Muscle layer of colon (tissue), 2 donors: ENCODE measurements around the gene RAMACL.

Source experiments
- H3K27ac ChIP-seq: one replicate; pipeline ENCODE4 v1.7.0; 2013; ENCODE audit warnings: low read depth, mild to moderate bottlenecking, low read length, moderate library complexity
- H3K27me3 ChIP-seq, 2 donors: one replicate each; pipeline ENCODE4 v1.7.0; 2013; ENCODE audit warnings: low read length in 2 of 2, mild to moderate bottlenecking in 2 of 2; ENCODE audit not compliant: insufficient read depth in 2 of 2, control insufficient read depth in 1 of 2
- H3K36me3 ChIP-seq: one replicate; pipeline ENCODE4 v1.7.0; 2013; ENCODE audit warnings: mild to moderate bottlenecking, low read length; ENCODE audit not compliant: insufficient read depth
- H3K4me1 ChIP-seq: one replicate; pipeline ENCODE4 v1.7.0; 2013; ENCODE audit warnings: mild to moderate bottlenecking, low read length; ENCODE audit not compliant: insufficient read depth
- H3K4me3 ChIP-seq, 2 donors: one replicate each; pipeline ENCODE4 v1.7.0; 2013; ENCODE audit warnings: low read length in 2 of 2, low read depth in 1 of 2, mild to moderate bottlenecking in 1 of 2, moderate library complexity in 1 of 2
- H3K9ac ChIP-seq: one replicate; pipeline ENCODE4 v1.7.0; 2013; ENCODE audit warnings: low read length
- H3K9me3 ChIP-seq: one replicate; pipeline ENCODE4 v1.7.0; 2013; ENCODE audit warnings: mild to moderate bottlenecking, low read length
- donor health status: abdominal sarcoma.
- donor health status: Adenocarcinoma of cecum.

RAMACL gene

DNA sequence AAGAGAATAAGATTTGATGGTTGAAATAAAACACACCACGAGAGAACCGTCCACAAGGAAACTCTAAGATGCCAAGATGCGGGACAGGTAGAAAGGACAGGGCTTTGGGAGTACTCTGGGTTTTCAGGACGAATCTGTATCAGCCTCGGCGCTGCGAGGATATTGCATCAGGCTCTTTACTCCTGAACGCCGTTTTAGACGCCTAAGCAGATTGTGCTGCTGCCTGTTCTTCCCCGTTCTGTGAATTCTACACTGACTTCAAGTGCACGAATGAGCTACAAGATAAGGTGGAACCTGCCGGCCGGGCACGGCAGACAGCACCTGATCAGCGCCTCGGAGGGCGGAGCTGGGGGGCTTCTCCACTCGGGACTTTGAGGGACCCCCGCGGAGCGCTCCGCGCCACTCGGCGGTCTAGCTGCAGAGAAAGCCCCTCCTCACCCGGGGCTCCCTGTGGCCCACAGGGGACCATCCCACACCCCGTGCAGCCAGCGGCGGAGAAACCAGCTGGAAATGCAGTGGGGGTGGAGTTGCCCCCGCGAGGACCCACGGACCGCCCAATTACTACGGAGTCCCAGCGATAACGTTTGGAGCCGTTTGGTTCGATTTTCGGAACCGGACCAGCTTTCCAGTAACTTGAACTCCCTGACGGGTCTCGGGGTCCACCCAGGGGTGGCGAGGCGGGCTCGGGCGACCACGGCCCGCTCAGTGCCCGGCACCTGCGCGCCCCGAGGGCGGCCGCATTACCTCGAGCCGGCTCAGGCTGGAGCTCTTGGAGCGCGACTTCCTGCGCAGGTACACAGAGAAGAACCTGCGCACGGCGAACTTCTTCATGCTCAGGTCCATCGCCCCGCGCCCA, 39.9 kb upstream of the RAMACL start:
- H3K9ac ChIP-seq, result peak overlapping the region; percentile 24
- H3K27me3 ChIP-seq, result peaks cover 0 to 5% of the 10 kb centered on the region in 2 donors
- no peaks in the 10 kb centered on the region for H3K36me3 ChIP-seq
- no peak overlapping the region for H3K27ac ChIP-seq
- peaks cover 10% of the 10 kb centered on the region for H3K4me1 ChIP-seq
- peak overlapping the region; percentile 70 to 71 for H3K4me3 ChIP-seq
- H3K9me3 ChIP-seq, result no peaks in the 10 kb centered on the region

- H3K36me3 ChIP-seq, result no peaks in the 10 kb centered on the region
- H3K27me3 ChIP-seq, result peaks cover 0 to 5% of the 10 kb centered on the region in 2 donors
- no peaks in the 10 kb centered on the region for H3K9me3 ChIP-seq
- no peak overlapping the region for H3K9ac ChIP-seq
- H3K4me1 ChIP-seq, result peaks cover 18% of the 10 kb centered on the region
- H3K27ac ChIP-seq, result no peak overlapping the region
- no peak overlapping the region for H3K4me3 ChIP-seq
These were observed 38.9 kb upstream of the RAMACL start for GRCh38 chr6:166625356-166625755.

GRCh38 chr6:166624275-166624674, 37.8 kb upstream of the RAMACL start:
- peaks cover 29% of the 10 kb centered on the region for H3K4me1 ChIP-seq

GRCh38 chr6:166623318-166623717, 36.8 kb upstream of the RAMACL start:
- Histone ChIP-seq H3K4me1 (peaks cover 23% of the 10 kb centered on the region), H3K9ac (no peak overlapping the region), H3K36me3 (no peaks in the 10 kb centered on the region), H3K9me3 (no peaks in the 10 kb centered on the region), H3K4me3 (no peak overlapping the region), H3K27ac (no peak overlapping the region), H3K27me3 (peaks cover 0 to 5% of the 10 kb centered on the region in 2 donors)

More at GRCh38 chr6:166624275-166624674, 37.8 kb upstream of the RAMACL start:
- H3K36me3 ChIP-seq, result no peaks in the 10 kb centered on the region
- no peaks in the 10 kb centered on the region for H3K9me3 ChIP-seq
- H3K9ac ChIP-seq, result no peak overlapping the region
- peaks cover 0 to 5% of the 10 kb centered on the region in 2 donors for H3K27me3 ChIP-seq
- no peak overlapping the region for H3K27ac ChIP-seq
- no peak overlapping the region for H3K4me3 ChIP-seq

DNA sequence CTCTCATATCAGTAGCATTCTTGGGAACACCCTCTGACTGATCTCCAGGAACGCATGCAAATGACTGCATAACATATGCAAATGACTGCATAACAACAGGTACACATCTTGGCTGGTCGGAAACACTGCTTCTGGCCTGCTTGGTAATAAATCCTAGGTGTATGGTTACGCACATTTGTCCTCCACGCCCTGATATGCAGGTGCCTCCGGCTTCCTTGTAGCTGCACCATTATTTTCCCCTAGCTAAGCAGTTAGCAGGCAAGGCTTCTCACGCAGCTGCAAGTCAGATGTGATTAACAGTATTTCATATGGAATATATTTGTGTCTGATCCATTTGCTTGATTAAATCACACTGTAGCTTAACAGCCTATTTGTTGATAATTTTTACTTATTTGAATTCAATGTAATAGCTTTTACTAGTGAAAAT, 34.6 kb upstream of the RAMACL start:
- peaks cover 0 to under 1% of the 10 kb centered on the region in 2 donors for H3K27me3 ChIP-seq
- no peaks in the 10 kb centered on the region for H3K36me3 ChIP-seq
- peaks cover 20% of the 10 kb centered on the region for H3K4me1 ChIP-seq
- no peak overlapping the region for H3K27ac ChIP-seq
- H3K9ac ChIP-seq, result no peak overlapping the region
- no peak overlapping the region for H3K4me3 ChIP-seq
- H3K9me3 ChIP-seq, result no peaks in the 10 kb centered on the region

DNA sequence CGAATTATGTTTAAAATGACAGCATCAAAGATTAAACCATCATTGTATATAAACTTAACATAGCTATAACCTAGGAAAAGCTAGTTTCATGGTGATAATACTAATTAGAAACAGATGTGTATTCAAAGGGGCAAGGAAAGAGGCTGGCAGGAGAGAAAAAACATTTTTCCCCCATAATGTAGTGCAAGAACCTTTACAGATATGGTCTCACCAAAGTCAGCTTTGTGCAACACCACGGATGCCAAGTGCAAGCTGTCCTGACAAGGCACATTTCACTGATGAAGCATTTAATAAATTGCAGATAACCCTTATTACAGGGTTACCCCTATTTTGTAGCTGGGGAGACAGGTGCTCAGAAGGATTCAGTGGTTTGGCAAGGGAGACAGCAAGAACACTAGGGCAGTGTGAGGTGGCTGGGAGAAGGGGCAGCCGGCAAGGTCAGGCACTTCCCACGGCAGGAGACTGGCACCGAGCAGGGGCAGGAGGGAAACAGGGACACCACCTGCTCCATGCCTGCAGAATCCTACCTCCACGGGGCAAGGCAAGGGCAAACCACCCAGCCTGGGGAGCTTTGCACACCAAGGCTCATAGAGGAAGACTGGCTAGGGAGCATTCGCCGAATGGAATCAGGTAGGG, 34.1 kb upstream of the RAMACL start:
- Histone ChIP-seq H3K27ac (no peak overlapping the region), H3K9ac (no peak overlapping the region), H3K36me3 (no peaks in the 10 kb centered on the region), H3K4me1 (peaks cover 20% of the 10 kb centered on the region), H3K27me3 (no peaks in the 10 kb centered on the region), H3K4me3 (no peak overlapping the region), H3K9me3 (no peaks in the 10 kb centered on the region)

DNA sequence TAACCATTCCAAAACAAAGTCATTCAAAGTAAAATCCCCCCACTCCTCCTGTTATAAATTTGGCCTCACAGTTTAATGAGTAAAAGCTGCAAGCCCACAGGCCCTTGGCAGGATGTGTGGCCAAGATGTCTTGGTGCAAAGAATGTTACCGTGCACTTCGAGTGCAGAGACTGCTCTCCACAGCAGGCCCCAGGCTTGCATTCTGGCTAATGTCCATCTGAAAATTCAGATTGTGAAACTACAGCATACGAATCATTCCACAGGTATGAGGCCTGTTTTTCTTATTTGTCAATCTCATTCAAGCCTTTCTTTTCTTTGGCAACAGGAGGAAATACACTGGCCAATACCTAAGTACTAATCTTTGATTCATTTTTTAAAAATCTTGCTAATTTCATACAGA, 33.4 kb upstream of the RAMACL start:
- H3K9me3 ChIP-seq, result no peaks in the 10 kb centered on the region
- H3K27me3 ChIP-seq, result no peaks in the 10 kb centered on the region
- H3K9ac ChIP-seq, result no peak overlapping the region
- H3K36me3 ChIP-seq, result no peaks in the 10 kb centered on the region
- no peak overlapping the region for H3K27ac ChIP-seq
- H3K4me1 ChIP-seq, result peaks cover 20% of the 10 kb centered on the region
- H3K4me3 ChIP-seq, result no peak overlapping the region

DNA sequence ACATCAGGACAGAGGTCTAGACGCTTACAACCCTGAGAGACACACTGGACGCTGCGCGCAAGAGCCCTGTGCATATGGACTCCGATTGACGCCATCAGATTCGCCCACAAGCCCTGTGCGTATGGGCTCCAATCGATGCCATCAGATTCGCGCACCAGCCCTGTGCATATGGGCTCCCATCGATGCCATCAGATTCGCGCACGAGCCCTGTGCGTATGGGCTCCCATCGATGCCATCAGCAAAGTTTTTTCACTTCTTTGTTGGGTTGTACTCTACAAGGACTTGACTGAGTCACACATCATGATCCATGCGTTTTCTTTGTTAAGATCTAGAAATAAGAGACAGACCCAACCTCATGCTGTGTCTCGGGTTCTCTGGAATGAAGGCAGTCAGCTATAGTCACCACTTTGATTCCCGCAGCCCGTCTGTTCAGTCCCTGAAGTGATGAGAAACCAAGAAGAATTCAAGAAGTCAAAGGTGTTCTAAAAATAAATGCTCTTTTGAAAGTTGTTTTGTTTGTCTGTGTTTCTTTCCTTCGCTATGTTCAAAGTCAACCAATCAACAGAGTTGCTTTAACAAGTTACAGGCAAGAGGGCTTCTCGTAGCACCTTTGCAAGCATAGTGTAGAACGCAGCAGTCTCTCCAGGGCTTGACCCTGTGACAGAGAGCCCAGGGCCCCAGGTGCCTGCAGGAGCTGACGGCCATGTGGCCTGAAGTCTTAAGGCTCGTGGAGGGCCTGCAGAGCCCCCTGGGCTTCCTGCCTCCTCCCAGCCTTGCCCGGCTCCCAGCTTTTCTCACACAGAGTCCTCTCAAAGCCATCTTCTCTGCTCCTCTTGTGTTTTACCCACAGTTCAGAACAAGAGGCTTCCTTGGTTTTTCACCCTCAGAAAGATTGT, 32.6 kb upstream of the RAMACL start:
- Histone ChIP-seq H3K27me3 (no peaks in the 10 kb centered on the region), H3K9ac (no peak overlapping the region), H3K36me3 (no peaks in the 10 kb centered on the region), H3K27ac (no peak overlapping the region), H3K4me3 (no peak overlapping the region), H3K4me1 (peaks cover 20% of the 10 kb centered on the region), H3K9me3 (no peaks in the 10 kb centered on the region)

GRCh38 chr6:166618251-166618650, 31.8 kb upstream of the RAMACL start:
- peaks cover 20% of the 10 kb centered on the region for H3K4me1 ChIP-seq
- H3K9me3 ChIP-seq, result no peaks in the 10 kb centered on the region
- H3K27ac ChIP-seq, result no peak overlapping the region
- no peak overlapping the region for H3K4me3 ChIP-seq
- H3K27me3 ChIP-seq, result no peaks in the 10 kb centered on the region
- no peak overlapping the region for H3K9ac ChIP-seq
- H3K36me3 ChIP-seq, result no peaks in the 10 kb centered on the region

DNA sequence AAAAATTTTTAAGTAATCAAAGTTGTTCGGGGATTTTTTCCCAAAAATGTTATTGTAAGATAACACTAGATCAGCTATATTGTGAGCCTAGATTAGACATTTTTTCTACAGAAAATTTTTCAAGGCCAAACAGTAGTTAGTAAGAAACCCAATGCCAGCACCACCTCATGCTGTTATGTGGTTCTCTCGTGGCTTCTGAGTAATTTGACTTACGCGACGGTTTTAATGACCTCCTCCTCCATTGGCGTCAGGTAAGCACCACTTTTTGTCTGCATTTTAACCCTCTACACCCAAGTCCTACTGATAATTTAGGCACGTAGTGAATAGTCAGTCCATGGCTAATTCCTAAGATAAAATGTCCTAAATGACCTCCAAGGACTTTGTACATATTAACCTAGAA, 30.9 kb upstream of the RAMACL start:
- Histone ChIP-seq H3K27ac (no peak overlapping the region), H3K36me3 (no peaks in the 10 kb centered on the region), H3K4me1 (peaks cover 20% of the 10 kb centered on the region), H3K4me3 (no peak overlapping the region), H3K9me3 (no peaks in the 10 kb centered on the region), H3K27me3 (no peaks in the 10 kb centered on the region), H3K9ac (no peak overlapping the region)
